BE2C (cell line): ENCODE data around the gene OR52A1.
"Not testable (repeated sequence)": the region's sequence is repeated elsewhere in the genome, so short reads cannot be mapped to it uniquely, and the experiment has no call there.

ENCODE experiments used
- DNase-seq: peaks from one replicate; pipeline ENCODE4 v3.0.0-alpha.2; 2020
- H3K27me3 ChIP-seq: fragments of 250-450 bp; sonication (Bioruptor Pico); 2 replicates; pipeline ENCODE4 v1.5.1; 2020; ENCODE audit warnings: mild to moderate bottlenecking
- H3K36me3 ChIP-seq: fragments of 250-450 bp; sonication (Bioruptor Pico); 2 replicates; pipeline ENCODE4 v1.5.1; 2020; ENCODE audit warnings: mild to moderate bottlenecking
- H3K4me1 ChIP-seq: fragments of 250-450 bp; sonication (Bioruptor Pico); 2 replicates; pipeline ENCODE4 v1.5.1; 2020
- H3K4me3 ChIP-seq: 2 replicates; pipeline ENCODE4 v1.5.1; 2011; ENCODE audit warnings: low read depth, low read length
- H3K9me3 ChIP-seq: fragments of 250-450 bp; sonication (Bioruptor Pico); 2 replicates; pipeline ENCODE4 v1.5.1; 2020
- CTCF ChIP-seq: IDR thresholded peaks from 2 replicates; pipeline ENCODE4 v1.5.1; 2012; ENCODE audit warnings: mild to moderate bottlenecking, low read depth, low read length

Gene OR52A1

DNA sequence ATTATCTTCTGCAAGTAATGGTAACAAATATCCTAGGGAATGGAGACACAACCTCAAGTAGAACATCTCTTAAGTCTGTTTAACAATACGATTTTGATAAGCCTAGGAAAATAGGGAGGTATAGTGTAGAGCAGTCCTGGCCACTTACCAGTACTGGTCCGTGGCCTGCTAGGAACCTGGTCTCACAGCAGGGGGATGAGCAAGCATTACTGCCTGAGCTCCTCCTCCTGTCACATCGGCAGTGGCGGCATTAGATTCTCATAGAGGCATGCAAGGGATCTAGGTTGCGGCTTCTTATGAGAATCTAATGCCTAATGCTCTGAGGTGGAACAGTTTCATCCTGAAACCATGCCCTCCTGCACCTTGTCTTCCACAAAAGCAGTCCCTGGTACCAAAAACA, 41.5 kb upstream of the OR52A1 start:
- no peaks in the 10 kb centered on the region for H3K36me3 ChIP-seq
- H3K27me3 ChIP-seq, result no peaks in the 10 kb centered on the region
- H3K4me3 ChIP-seq, result no peak overlapping the region
- H3K9me3 ChIP-seq, result no peaks in the 10 kb centered on the region
- no peak for TF ChIP-seq CTCF
- H3K4me1 ChIP-seq, result no peaks in the 10 kb centered on the region
- no peak for DNase-seq

- H3K27me3 ChIP-seq, result no peaks in the 10 kb centered on the region
- no peak for DNase-seq
- no peak for TF ChIP-seq CTCF
- H3K4me3 ChIP-seq, result no peak overlapping the region
- no peaks in the 10 kb centered on the region for H3K36me3 ChIP-seq
- no peaks in the 10 kb centered on the region for H3K9me3 ChIP-seq
- H3K4me1 ChIP-seq, result no peaks in the 10 kb centered on the region
These were observed 38.2 kb upstream of the OR52A1 start for GRCh38 chr11:5192738-5193137.

- TF ChIP-seq CTCF, result no peak
- no peaks in the 10 kb centered on the region for H3K36me3 ChIP-seq
- no peaks in the 10 kb centered on the region for H3K4me1 ChIP-seq
- H3K4me3 ChIP-seq, result no peak overlapping the region
- no peaks in the 10 kb centered on the region for H3K27me3 ChIP-seq
- no peaks in the 10 kb centered on the region for H3K9me3 ChIP-seq
- no peak for DNase-seq
These were observed 33.6 kb upstream of the OR52A1 start for GRCh38 chr11:5188201-5188600.

DNA sequence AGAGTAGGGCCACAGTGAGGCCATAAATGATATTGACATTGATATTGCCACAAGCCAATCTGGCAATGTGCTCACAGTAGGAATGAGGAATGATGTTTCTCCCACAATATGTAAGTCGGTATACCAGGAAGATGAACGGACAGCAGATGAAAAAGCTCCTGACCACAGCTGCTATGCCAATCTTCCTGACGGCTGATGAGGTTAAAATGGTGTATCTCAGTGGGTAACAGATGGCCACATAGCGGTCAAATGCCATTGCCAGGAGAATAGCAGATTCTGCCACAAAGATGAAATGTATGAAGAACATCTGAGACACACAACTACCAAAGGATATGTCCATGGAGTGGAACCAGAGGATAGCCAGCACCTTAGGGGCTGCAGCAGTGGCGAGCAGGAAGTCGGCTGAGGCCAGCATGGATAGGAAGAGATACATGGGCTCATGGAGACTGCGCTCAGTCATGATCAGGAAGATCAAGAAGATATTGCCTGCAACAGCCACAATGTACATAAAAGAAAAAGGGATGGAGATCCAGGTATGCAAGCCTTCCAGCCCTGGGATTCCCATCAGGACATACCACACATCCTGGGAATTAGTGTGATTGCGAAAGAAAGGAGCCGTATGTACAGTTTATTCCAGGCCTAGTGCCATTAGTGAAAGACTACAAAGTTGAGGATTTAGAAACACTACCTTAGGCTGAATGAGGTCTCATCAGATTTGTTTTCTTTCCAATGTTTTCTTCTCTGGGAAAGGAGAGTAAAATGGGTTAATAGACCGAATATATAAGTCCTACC, 23.7 kb upstream of the OR52A1 start:
- H3K4me1 ChIP-seq, result no peaks in the 10 kb centered on the region
- no peaks in the 10 kb centered on the region for H3K36me3 ChIP-seq
- DNase-seq, result no peak
- H3K9me3 ChIP-seq, result no peaks in the 10 kb centered on the region
- H3K4me3 ChIP-seq, result no peak overlapping the region
- no peaks in the 10 kb centered on the region for H3K27me3 ChIP-seq
- no peak for TF ChIP-seq CTCF

- TF ChIP-seq CTCF, result no peak
- H3K4me1 ChIP-seq, result no peaks in the 10 kb centered on the region
- H3K4me3 ChIP-seq, result no peak overlapping the region
- H3K9me3 ChIP-seq, result no peaks in the 10 kb centered on the region
- DNase-seq, result no peak
- H3K27me3 ChIP-seq, result no peaks in the 10 kb centered on the region
- no peaks in the 10 kb centered on the region for H3K36me3 ChIP-seq
These were observed 20.4 kb upstream of the OR52A1 start for GRCh38 chr11:5174934-5175333.

DNA sequence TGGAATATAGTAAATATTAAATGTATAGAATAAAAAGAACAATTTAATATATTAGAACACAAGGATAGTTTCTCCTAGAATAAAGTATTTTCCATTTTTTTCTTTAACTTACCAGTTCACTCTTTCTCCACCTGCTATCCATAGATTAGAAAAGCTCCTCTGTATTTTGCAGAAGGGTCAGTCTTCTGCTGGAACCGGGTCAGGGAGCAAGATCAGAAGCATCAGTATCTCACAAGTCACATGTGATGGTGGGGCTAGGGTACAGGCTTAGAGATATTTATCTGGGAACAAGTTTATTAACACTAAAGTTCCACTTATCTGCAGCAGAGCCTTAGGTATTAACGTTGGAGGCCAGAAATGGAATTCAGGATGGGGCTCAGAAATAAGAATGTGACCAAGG, 17.3 kb upstream of the OR52A1 start:
- Histone ChIP-seq H3K36me3 (no peaks in the 10 kb centered on the region), H3K9me3 (no peaks in the 10 kb centered on the region), H3K27me3 (no peaks in the 10 kb centered on the region), H3K4me3 (no peak overlapping the region), H3K4me1 (no peaks in the 10 kb centered on the region)
- no peak for DNase-seq
- TF ChIP-seq CTCF, result no peak

GRCh38 chr11:5165898-5166297, 11.3 kb upstream of the OR52A1 start:
- not testable (repeated sequence) for H3K9me3 ChIP-seq, H3K36me3 ChIP-seq, DNase-seq, H3K4me1 ChIP-seq, H3K4me3 ChIP-seq, H3K27me3 ChIP-seq

DNA sequence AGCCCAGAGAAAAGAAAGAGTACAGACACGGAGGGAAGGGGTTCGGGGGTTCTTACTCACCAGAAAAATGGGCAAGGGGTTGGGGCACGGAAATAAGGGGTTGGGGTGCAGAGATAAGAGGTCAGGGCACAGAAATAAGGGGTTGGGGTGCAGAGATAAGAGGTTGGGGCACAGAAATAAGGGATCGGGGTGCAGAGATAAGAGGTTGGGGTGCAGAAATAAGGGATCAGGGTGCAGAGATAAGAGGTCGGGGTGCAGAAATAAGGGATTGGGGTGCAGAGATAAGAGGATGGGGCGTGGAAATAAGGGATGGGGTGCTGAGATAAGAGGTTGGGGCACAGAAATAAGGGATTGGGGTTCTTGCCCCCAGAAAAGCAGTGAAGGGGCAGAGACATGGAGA, 10.2 kb upstream of the OR52A1 start:
- DNase-seq, H3K27me3 ChIP-seq, H3K36me3 ChIP-seq, H3K4me3 ChIP-seq, H3K4me1 ChIP-seq, H3K9me3 ChIP-seq: not testable (repeated sequence)

DNA sequence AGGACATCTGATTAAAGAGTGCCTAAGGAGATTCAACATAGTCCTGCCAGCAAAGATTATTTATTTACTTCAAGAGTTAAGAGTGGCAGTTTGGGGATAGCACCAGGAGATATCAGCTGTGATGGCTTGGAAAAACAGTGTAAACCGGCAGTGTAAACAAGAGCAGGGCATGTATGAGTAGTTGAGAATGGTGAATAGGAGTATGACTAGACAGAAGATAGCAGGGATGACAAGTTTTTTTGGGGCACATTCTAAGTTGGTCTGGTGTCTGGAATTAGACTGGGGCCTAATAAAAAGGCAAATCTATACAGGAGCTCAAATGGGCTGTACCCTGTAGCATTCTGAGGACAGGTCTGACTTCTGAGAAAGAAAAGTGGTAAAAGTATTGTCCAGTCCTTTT, 6.5 kb upstream of the OR52A1 start:
- H3K36me3 ChIP-seq, DNase-seq, H3K4me3 ChIP-seq, H3K9me3 ChIP-seq, H3K27me3 ChIP-seq, H3K4me1 ChIP-seq: not testable (repeated sequence)

- not testable (repeated sequence) for H3K27me3 ChIP-seq, H3K9me3 ChIP-seq, DNase-seq, H3K36me3 ChIP-seq, H3K4me3 ChIP-seq, H3K4me1 ChIP-seq
These were observed 5.7 kb upstream of the OR52A1 start for GRCh38 chr11:5160217-5160616.
